Neural cell (in vitro differentiated cells): ENCODE data around the gene SLCO4A1. TPM values are rescaled to one million over a fixed set of nuclear protein-coding genes. Genes with fewer than 3 reads are reported as not detected.

Experiments used
- H2AFZ ChIP-seq: fragments of 200-600, 300-800 bp; sonication (generic), shearing (Covaris generic); 2 replicates; pipeline ENCODE4 v1.6.0; 2014; ENCODE audit warnings: low read depth, mild to moderate bottlenecking, antibody characterized with exemption, low read length, moderate library complexity
- H3F3A ChIP-seq: fragments of 200-600 bp; shearing (Covaris generic); 2 replicates; pipeline ENCODE4 v1.6.1; 2016; ENCODE audit warnings: mild to moderate bottlenecking, moderate library complexity, mixed read lengths, antibody characterized with exemption, low read length; ENCODE audit not compliant: insufficient read depth, poor library complexity, severe bottlenecking
- H3K27ac ChIP-seq: fragments of 200-600, 300-800 bp; sonication (generic), shearing (Covaris generic); 2 replicates; pipeline ENCODE4 v1.5.1; 2014; ENCODE audit warnings: mild to moderate bottlenecking, low read length, moderate library complexity
- H3K27me3 ChIP-seq: fragments of 300-800, 200-600 bp; sonication (generic), shearing (Covaris generic); 2 replicates; pipeline ENCODE4 v1.6.0; 2014; ENCODE audit warnings: mild to moderate bottlenecking, low read depth, low read length, moderate library complexity; ENCODE audit not compliant: insufficient read depth
- H3K36me3 ChIP-seq: fragments of 300-800, 200-600 bp; sonication (generic), shearing (Covaris generic); 2 replicates; pipeline ENCODE4 v1.5.1; 2014; ENCODE audit warnings: mild to moderate bottlenecking, antibody characterized with exemption, low read length, moderate library complexity; ENCODE audit not compliant: insufficient read depth
- H3K4me2 ChIP-seq: fragments of 300-800, 200-600 bp; sonication (generic), shearing (Covaris generic); 2 replicates; pipeline ENCODE4 v1.6.0; 2014; ENCODE audit warnings: mild to moderate bottlenecking, low read length
- H3K4me3 ChIP-seq: fragments of 300-800, 200-600 bp; sonication (generic), shearing (Covaris generic); 2 replicates; pipeline ENCODE4 v1.5.1; 2014; ENCODE audit warnings: mild to moderate bottlenecking, low read length, moderate library complexity
- H3K79me2 ChIP-seq: fragments of 200-600 bp; shearing (Covaris generic); replicated peaks from 2 replicates; pipeline ENCODE4 v1.6.0; 2014; ENCODE audit warnings: mild to moderate bottlenecking, low read length, moderate library complexity; ENCODE audit not compliant: insufficient read depth
- H3K9ac ChIP-seq: fragments of 300-800, 200-600 bp; sonication (generic), shearing (Covaris generic); 2 replicates; pipeline ENCODE4 v1.6.1; 2016; ENCODE audit warnings: mild to moderate bottlenecking, low read length, mixed read lengths
- H3K9me2 ChIP-seq: fragments of 200-600 bp; shearing (Covaris generic); 2 replicates; pipeline ENCODE4 v1.6.1; 2016; ENCODE audit warnings: mild to moderate bottlenecking, low read length, mixed read lengths; ENCODE audit not compliant: insufficient read depth
- H3K9me3 ChIP-seq: fragments of 200-600, 300-800 bp; sonication (generic), shearing (Covaris generic); 2 replicates; pipeline ENCODE4 v1.6.1; 2016; ENCODE audit warnings: mild to moderate bottlenecking, mixed run types, low read length, moderate library complexity, mixed read lengths
- H4K20me1 ChIP-seq: fragments of 200-600 bp; shearing (Covaris generic); 2 replicates; pipeline ENCODE4 v1.6.1; 2016; ENCODE audit warnings: mild to moderate bottlenecking, mixed run types; ENCODE audit not compliant: insufficient read depth
- CTCF ChIP-seq: fragments of 450-650 bp; IDR thresholded peaks from 2 replicates; pipeline ENCODE4 v1.5.1; 2014; ENCODE audit warnings: antibody characterized with exemption, mild to moderate bottlenecking, moderate library complexity; ENCODE audit not compliant: poor library complexity, severe bottlenecking
- EP300 ChIP-seq: fragments of 450-650 bp; conservative IDR thresholded peaks from 2 replicates; pipeline ENCODE4 v1.6.1; 2014; ENCODE audit warnings: antibody characterized with exemption, mild to moderate bottlenecking, moderate library complexity; ENCODE audit not compliant: poor library complexity, severe bottlenecking
- EZH2 ChIP-seq: fragments of 200-600, 300-800 bp; shearing (Covaris generic), sonication (generic); IDR thresholded peaks from 2 replicates; pipeline ENCODE4 v1.6.1; 2014; ENCODE audit warnings: antibody characterized with exemption, low read length, borderline replicate concordance, mild to moderate bottlenecking; ENCODE audit not compliant: insufficient read depth, poor library complexity, severe bottlenecking
- MXI1 ChIP-seq: fragments of 450-650 bp; conservative IDR thresholded peaks from 2 replicates; pipeline ENCODE4 v1.6.1; 2014; ENCODE audit warnings: antibody characterized with exemption, mild to moderate bottlenecking; ENCODE audit not compliant: poor library complexity, severe bottlenecking
- POLR2AphosphoS5 ChIP-seq: IDR thresholded peaks from 2 replicates; pipeline ENCODE4 v1.6.1; 2012
- RAD21 ChIP-seq: fragments of 450-650 bp; conservative IDR thresholded peaks from 2 replicates; pipeline ENCODE4 v1.6.1; 2014; ENCODE audit warnings: antibody characterized with exemption, mild to moderate bottlenecking, moderate library complexity
- SMC3 ChIP-seq: fragments of 450-650 bp; conservative IDR thresholded peaks from 2 replicates; pipeline ENCODE4 v1.6.1; 2014; ENCODE audit warnings: antibody characterized with exemption, mild to moderate bottlenecking, moderate library complexity; ENCODE audit not compliant: poor library complexity
- TAF1 ChIP-seq: IDR thresholded peaks from 2 replicates; pipeline ENCODE4 v1.6.1; 2012; ENCODE audit warnings: low read depth
- polyA plus RNA-seq: library from polyadenylated mRNA; depleted of rRNA; stranded (reverse); fragments of >200 nt; gene quantifications from 2 replicates; pipeline ENCODE4 v1.2.3, GENCODE V29; 2014
- TF ChIP-seq, protein P1 (sequence below): IDR thresholded peaks from 2 replicates; pipeline ENCODE4 v1.6.1; 2012; ENCODE audit warnings: borderline replicate concordance

The SLCO4A1 gene
- polyA plus RNA-seq, 1 donor from 2014 or later = 3.5 TPM

DNA sequence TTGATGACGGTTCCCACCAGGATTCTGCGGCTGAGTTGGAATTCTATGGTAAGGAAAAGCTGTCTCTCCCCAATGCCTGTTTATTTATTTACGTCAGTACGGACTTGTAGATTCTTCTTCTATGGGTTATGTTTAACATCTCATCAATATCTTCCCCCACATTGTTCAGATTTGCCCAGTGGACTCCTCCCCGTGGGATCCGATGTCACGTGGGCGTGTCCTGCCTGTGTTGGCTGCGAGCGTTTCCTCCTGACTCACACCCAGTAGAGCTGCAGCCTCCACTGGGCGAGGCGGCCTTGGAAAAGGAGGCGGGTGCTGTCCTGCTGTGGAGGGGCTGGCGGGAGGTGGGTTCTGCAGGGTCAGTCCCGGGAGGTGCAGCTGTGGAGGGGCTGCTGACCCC, 46.8 kb upstream of the SLCO4A1 start:
- no peaks in the 10 kb centered on the region for H3K79me2 ChIP-seq
- no peak for TF ChIP-seq POLR2AphosphoS5
- TF ChIP-seq, protein P1, sequence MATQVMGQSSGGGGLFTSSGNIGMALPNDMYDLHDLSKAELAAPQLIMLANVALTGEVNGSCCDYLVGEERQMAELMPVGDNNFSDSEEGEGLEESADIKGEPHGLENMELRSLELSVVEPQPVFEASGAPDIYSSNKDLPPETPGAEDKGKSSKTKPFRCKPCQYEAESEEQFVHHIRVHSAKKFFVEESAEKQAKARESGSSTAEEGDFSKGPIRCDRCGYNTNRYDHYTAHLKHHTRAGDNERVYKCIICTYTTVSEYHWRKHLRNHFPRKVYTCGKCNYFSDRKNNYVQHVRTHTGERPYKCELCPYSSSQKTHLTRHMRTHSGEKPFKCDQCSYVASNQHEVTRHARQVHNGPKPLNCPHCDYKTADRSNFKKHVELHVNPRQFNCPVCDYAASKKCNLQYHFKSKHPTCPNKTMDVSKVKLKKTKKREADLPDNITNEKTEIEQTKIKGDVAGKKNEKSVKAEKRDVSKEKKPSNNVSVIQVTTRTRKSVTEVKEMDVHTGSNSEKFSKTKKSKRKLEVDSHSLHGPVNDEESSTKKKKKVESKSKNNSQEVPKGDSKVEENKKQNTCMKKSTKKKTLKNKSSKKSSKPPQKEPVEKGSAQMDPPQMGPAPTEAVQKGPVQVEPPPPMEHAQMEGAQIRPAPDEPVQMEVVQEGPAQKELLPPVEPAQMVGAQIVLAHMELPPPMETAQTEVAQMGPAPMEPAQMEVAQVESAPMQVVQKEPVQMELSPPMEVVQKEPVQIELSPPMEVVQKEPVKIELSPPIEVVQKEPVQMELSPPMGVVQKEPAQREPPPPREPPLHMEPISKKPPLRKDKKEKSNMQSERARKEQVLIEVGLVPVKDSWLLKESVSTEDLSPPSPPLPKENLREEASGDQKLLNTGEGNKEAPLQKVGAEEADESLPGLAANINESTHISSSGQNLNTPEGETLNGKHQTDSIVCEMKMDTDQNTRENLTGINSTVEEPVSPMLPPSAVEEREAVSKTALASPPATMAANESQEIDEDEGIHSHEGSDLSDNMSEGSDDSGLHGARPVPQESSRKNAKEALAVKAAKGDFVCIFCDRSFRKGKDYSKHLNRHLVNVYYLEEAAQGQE = no peak
- TF ChIP-seq CTCF = no peak
- TF ChIP-seq EZH2 = no peak
- TF ChIP-seq RAD21 = no peak
- no peak for TF ChIP-seq SMC3
- no peak for TF ChIP-seq MXI1
- no peak for TF ChIP-seq EP300
- no peak for TF ChIP-seq TAF1
- H3K27ac ChIP-seq = no peak overlapping the region
- H3K27me3 ChIP-seq = no peaks in the 10 kb centered on the region
- no peaks in the 10 kb centered on the region for H3F3A ChIP-seq
- H3K9ac ChIP-seq = no peak overlapping the region
- H3K36me3 ChIP-seq = no peaks in the 10 kb centered on the region
- no peak overlapping the region for H3K4me2 ChIP-seq
- no peak overlapping the region for H3K4me3 ChIP-seq
- no peaks in the 10 kb centered on the region for H3K9me2 ChIP-seq
- H3K9me3 ChIP-seq = no peaks in the 10 kb centered on the region
- H2AFZ ChIP-seq = no peak overlapping the region
- no peaks in the 10 kb centered on the region for H4K20me1 ChIP-seq

DNA sequence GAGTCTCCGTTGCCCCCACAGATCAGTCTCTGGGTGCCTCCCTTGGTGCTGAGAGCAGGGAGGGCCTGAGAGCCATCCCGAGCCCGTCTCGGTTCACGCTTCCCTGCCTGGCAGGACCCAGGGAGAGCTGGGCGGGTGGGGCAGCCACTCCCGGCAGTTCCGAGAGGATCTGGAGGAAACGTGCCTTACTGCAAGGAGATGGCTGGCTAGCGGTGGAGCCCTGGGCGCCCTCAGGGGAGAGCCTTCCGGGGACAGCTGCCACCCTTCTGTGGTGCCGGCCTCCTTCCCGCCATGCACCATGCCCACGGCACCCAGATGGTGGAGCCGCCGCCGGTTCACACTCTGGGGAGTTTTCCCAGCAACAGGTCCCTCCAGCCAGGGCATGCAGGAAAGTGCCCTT, 45.8 kb upstream of the SLCO4A1 start:
- Histone ChIP-seq H2AFZ (no peak overlapping the region), H3F3A (no peaks in the 10 kb centered on the region), H3K36me3 (no peaks in the 10 kb centered on the region), H3K27me3 (no peaks in the 10 kb centered on the region), H4K20me1 (no peaks in the 10 kb centered on the region), H3K4me2 (no peak overlapping the region), H3K79me2 (no peaks in the 10 kb centered on the region), H3K4me3 (no peak overlapping the region), H3K9ac (no peak overlapping the region), H3K27ac (no peak overlapping the region), H3K9me3 (no peaks in the 10 kb centered on the region), H3K9me2 (no peaks in the 10 kb centered on the region)
- TF ChIP-seq, protein P1 = no peak
- no peak for TF ChIP-seq POLR2AphosphoS5
- TF ChIP-seq SMC3 = no peak
- TF ChIP-seq EZH2 = no peak
- TF ChIP-seq RAD21 = no peak
- TF ChIP-seq TAF1 = no peak
- no peak for TF ChIP-seq EP300
- TF ChIP-seq MXI1 = no peak
